Measurements from ENCODE around the gene SULT4A1. TPM values are rescaled to one million over a fixed set of nuclear protein-coding genes. Genes with fewer than 3 reads are reported as not detected.
A peak's percentile ranks its signal among the peaks of the same experiment; 100 is the strongest.

Gene SULT4A1
- polyA plus RNA-seq, 3 donors, result not detected

GRCh38 chr22:43850529-43850928 lies 11.8 kb downstream of the SULT4A1 start:
- no peaks in the 10 kb centered on the region for H3K36me3 ChIP-seq (replicated peaks in 1 of 2; ENCODE audit: control insufficient read depth in 1 of 2, insufficient read depth in 2 of 2, low read length in 2 of 2)
- H3K79me2 ChIP-seq (ENCODE audit: insufficient read depth, low read length), result no peaks in the 10 kb centered on the region
- TF ChIP-seq CTCF (IDR thresholded peaks at IDR 0.05), result no peak
- H3K9me3 ChIP-seq (replicated peaks in 1 of 2; ENCODE audit: control insufficient read depth in 1 of 2, insufficient read depth in 1 of 2, low read length in 2 of 2), result no peaks in the 10 kb centered on the region
- Mint-ChIP-seq H3K36me3 (no peaks in the 10 kb centered on the region), H3K27ac (no peak overlapping the region), H3K4me1 (peaks cover 7% of the 10 kb centered on the region), H3K27me3 (ENCODE audit: low read depth in 3 of 3) (peaks cover 1 to 8% (median 2%) of the 10 kb centered on the region in 3 donors), H3K4me3 (no peak overlapping the region), H3K9me3 (peaks cover 0 to 2% (median 0%) of the 10 kb centered on the region in 7 donors)
- H4K20me1 ChIP-seq (ENCODE audit: insufficient read depth, low read length), result no peaks in the 10 kb centered on the region
- no peak overlapping the region for H3K4me2 ChIP-seq (replicated peaks; ENCODE audit: extremely low read depth, low read length, poor library complexity, severe bottlenecking)
- no peak overlapping the region for H3K4me3 ChIP-seq (replicated peaks in 1 of 3; ENCODE audit: low read depth in 2 of 3, low read length in 3 of 3)
- intact Hi-C loops (cut with micrococcal nuclease), result no loop called here
- WGBS (ENCODE audit: insufficient coverage), result 82% methylated on average over 7 of the region's 12 CpGs
- H3K9ac ChIP-seq (ENCODE audit: insufficient read depth, low read length, poor library complexity, severe bottlenecking), result no peak overlapping the region
- H2AFZ ChIP-seq (ENCODE audit: insufficient read depth, low read depth, low read length, poor library complexity, severe bottlenecking), result no peak overlapping the region
- H3K27me3 ChIP-seq (ENCODE audit: control insufficient read depth in 2 of 2, insufficient read depth in 2 of 2, low read length in 2 of 2), result no peaks in the 10 kb centered on the region
- no peak overlapping the region for H3K27ac ChIP-seq (ENCODE audit: low read depth in 1 of 2, low read length in 2 of 2)
- H3K4me1 ChIP-seq (ENCODE audit: control insufficient read depth in 1 of 2, insufficient read depth in 2 of 2, low read length in 2 of 2), result peaks cover 0 to 14% of the 10 kb centered on the region in 2 donors
- no peak for DNase-seq

- H3K9me3 ChIP-seq (replicated peaks in 1 of 2; ENCODE audit: control insufficient read depth in 1 of 2, insufficient read depth in 1 of 2, low read length in 2 of 2), result no peaks in the 10 kb centered on the region
- H4K20me1 ChIP-seq (ENCODE audit: insufficient read depth, low read length), result no peaks in the 10 kb centered on the region
- WGBS (ENCODE audit: insufficient coverage), result 86% methylated on average over 13 of the region's 13 CpGs
- intact Hi-C loops (cut with micrococcal nuclease), result no loop called here
- peaks cover 0 to 14% of the 10 kb centered on the region in 2 donors for H3K4me1 ChIP-seq (ENCODE audit: control insufficient read depth in 1 of 2, insufficient read depth in 2 of 2, low read length in 2 of 2)
- H2AFZ ChIP-seq (ENCODE audit: insufficient read depth, low read depth, low read length, poor library complexity, severe bottlenecking), result no peak overlapping the region
- no peak for TF ChIP-seq CTCF (IDR thresholded peaks at IDR 0.05)
- H3K27me3 ChIP-seq (ENCODE audit: control insufficient read depth in 2 of 2, insufficient read depth in 2 of 2, low read length in 2 of 2), result no peaks in the 10 kb centered on the region
- H3K4me3 Mint-ChIP-seq, result peak overlapping the region in 1 of 2 donors; percentile 16
- H3K27me3 Mint-ChIP-seq (ENCODE audit: low read depth in 3 of 3), result peaks cover 1 to 10% (median 2%) of the 10 kb centered on the region in 3 donors
- DNase-seq, result no peak
- H3K9me3 Mint-ChIP-seq, result peaks cover 0 to 2% (median 0%) of the 10 kb centered on the region in 7 donors
- H3K79me2 ChIP-seq (ENCODE audit: insufficient read depth, low read length), result no peaks in the 10 kb centered on the region
- no peak overlapping the region for H3K27ac ChIP-seq (ENCODE audit: low read depth in 1 of 2, low read length in 2 of 2)
- H3K4me2 ChIP-seq (replicated peaks; ENCODE audit: extremely low read depth, low read length, poor library complexity, severe bottlenecking), result no peak overlapping the region
- no peak overlapping the region for H3K4me3 ChIP-seq (replicated peaks in 1 of 3; ENCODE audit: low read depth in 2 of 3, low read length in 3 of 3)
- no peaks in the 10 kb centered on the region for H3K36me3 Mint-ChIP-seq
- H3K36me3 ChIP-seq (replicated peaks in 1 of 2; ENCODE audit: control insufficient read depth in 1 of 2, insufficient read depth in 2 of 2, low read length in 2 of 2), result no peaks in the 10 kb centered on the region
- peaks cover 7% of the 10 kb centered on the region for H3K4me1 Mint-ChIP-seq
- H3K27ac Mint-ChIP-seq, result no peak overlapping the region
- H3K9ac ChIP-seq (ENCODE audit: insufficient read depth, low read length, poor library complexity, severe bottlenecking), result no peak overlapping the region
Observed at GRCh38 chr22:43849731-43850130, 12.6 kb downstream of the SULT4A1 start.
